Activated effector memory CD4-positive, alpha-beta T cell treated with anti-CD3 and anti-CD28 coated beads, Interleukin-2, amount 50 U/mL, for 16 hours (primary cell): Measurements from ENCODE around the gene MMP24.
A peak's percentile ranks its signal among the peaks of the same experiment; 100 is the strongest.
"Not testable (repeated sequence)": the region's sequence is repeated elsewhere in the genome, so short reads cannot be mapped to it uniquely, and the experiment has no call there.

ENCODE experiments used
- DNase-seq: peaks from one replicate; pipeline ENCODE4 v3.0.0-alpha.2; 2020

MMP24 gene

GRCh38 chr20:35295674-35296073 is 69.2 kb downstream of the MMP24 start:
- DNase-seq = no peak

DNA sequence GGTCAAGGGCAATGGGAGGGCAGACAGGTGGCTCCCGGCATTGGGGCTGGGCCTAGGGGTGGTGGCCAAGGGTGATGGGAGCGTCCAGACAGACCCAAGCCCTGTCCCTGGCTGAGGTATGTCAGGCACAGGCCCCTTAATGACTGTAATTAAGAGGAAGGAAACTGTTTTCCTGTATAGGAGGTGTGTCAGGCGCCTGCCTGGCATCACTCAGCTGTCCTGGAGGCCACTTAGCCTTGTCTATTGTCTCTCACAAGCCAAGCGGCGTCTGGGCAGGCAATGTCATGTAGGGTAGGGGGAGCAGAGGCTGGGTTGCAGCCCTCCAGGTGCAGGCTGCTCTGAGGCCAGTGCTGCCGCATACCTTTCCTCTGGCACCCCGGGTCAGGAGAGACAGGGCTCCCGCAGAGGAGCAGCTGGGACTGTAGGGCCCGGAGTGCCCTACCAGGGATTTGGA is 69.6 kb downstream of the MMP24 start:
- DNase-seq = no peak

DNA sequence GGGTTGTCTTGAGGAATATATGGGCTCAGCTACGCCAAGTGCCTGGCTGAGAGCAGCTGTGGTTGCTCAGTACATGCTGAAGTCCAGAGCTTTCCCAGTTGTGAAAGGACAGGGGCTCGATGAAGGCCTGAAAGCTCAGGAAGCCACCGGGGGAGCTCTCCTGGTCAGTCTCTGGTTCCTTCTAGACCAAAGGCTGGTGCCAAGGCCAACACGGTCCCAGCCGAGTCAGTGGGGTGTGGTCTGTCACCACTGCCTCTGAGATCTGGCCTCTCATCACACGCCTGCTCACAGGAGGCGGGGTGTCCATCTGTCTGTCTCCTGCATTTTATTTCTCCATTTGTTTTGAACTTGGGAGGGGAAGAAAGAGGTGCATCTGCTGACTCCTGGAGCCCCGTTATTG is 70.7 kb downstream of the MMP24 start:
- DNase-seq = no peak

DNA sequence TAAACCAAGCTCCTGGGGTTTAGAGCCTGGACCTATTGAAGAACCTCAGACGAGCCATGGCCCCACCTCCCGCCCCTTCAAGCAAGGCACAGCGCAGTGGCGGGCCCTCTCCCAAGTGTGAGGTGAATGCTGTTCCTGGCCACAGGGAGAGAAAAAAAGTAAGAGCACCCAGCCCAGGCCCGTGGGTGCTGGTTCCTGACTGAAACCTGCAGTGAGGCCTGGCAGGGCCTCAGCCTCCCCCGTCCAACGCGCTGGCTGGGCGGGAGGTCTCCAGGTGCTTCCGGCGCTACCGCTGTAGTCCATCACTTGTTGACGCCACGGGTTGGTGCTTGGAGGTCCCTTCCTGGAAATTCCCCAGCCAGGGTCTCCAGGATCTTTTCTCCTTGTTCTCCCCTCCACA is 71.2 kb downstream of the MMP24 start:
- DNase-seq = no peak

DNA sequence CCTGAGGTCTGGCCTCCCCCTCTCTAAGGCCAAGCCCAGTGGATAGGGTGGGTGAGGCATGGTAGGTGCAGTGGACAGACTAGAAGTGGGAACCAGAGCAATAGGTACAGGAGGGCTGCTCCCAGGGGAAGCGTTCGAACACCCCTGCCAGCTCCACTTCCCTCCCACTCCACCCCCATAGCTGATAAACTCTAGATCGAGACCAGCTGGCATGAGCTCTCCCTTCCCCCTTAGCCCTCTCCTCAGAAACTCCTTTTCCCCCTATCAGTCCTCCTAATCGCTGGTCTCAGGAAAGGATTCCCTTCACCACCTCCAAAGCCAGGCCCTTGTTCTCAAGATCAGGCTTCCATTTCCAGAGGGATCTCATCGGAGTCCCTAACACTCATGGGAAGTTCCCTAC is 71.8 kb downstream of the MMP24 start:
- no peak for DNase-seq

DNA sequence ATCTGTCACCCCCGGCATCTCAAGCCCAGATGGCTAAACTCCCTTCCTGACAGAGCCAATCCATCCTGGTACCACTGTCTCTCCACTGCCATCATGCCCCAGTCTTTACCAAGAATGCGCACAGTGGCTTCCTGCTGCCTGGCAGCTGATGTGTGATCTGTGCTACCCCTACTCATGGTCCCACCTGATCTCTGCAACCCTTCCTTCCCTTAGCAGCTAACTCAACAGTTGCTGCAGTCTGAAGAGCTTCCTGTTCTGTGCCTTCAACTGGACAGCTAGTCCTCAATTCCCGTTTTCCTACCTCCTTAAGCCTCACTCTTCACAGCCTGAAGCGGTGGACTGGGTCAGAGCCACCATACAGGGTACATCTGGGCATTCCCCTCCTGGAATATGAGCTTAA is 73.3 kb downstream of the MMP24 start:
- no peak for DNase-seq

GRCh38 chr20:35300469-35301262 is 74.2 kb downstream of the MMP24 start:
- no peak for DNase-seq

DNA sequence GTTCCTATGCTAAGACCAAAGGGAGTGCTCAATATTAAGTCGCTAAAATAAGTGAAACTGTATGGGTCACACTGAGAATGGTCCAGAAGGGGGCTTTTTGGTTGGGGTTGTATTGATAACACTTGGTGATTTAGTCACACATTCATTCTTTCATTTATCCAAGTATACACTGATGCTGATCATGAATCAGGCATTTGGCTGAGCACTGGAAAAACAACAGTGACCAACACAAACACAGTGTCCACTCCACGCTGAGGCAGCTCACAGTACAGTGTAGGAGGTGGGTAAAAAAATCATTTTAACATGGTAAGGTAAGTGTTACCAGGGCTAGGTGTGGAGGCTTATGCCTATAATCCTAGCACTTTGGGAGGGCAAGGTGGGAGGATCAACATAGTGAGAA is 74.9 kb downstream of the MMP24 start:
- DNase-seq = no peak

DNA sequence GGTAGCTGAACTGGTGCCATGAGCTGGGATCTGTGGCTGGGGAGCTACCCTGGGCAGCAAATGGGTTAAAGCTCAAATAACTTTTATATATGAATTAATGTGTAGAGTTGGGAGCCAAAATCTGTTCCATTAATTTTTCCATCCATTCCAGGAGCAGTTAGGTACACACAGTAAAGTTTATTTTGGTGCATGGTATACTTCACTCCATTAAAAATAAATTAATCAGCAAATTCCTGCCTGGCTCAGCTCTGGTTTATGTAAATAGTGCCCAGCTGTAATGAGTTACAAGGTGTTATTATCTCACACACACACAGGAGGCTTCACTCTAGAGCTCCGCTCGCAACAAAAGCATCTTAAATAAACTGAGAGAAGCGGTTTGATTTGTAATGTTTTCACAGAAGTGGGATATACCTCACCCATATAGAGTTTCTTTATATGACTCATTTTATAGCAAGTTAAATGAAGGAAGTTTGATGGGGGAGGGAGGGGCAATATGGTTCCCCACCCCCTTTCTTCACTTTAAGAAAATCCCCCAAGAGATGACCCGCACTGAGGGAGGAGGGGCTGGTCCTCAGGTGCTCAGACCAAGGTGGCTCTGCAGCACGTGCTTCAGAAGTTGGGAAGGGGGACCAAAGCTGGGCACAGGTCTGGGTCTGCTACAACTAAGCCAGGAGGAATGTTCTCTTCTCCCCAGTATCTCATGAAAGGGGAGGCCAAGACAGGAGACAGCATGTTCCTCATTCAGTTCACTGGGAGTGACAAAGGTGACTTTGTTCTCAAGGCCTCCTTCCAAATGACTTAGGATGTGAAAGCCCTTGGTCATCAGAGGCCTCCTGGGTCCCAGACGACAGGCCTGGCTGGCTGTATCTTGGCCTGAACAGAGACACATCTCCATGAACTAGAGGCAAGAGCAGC is 76.2 kb downstream of the MMP24 start:
- no peak for DNase-seq

- DNase-seq = no peak
These were observed 76.9 kb downstream of the MMP24 start for GRCh38 chr20:35303382-35303734.

- DNase-seq = peak; percentile 92
These were observed 77.4 kb downstream of the MMP24 start for GRCh38 chr20:35303735-35304491.

- DNase-seq = no peak
These were observed 78.5 kb downstream of the MMP24 start for GRCh38 chr20:35304956-35305355.

DNA sequence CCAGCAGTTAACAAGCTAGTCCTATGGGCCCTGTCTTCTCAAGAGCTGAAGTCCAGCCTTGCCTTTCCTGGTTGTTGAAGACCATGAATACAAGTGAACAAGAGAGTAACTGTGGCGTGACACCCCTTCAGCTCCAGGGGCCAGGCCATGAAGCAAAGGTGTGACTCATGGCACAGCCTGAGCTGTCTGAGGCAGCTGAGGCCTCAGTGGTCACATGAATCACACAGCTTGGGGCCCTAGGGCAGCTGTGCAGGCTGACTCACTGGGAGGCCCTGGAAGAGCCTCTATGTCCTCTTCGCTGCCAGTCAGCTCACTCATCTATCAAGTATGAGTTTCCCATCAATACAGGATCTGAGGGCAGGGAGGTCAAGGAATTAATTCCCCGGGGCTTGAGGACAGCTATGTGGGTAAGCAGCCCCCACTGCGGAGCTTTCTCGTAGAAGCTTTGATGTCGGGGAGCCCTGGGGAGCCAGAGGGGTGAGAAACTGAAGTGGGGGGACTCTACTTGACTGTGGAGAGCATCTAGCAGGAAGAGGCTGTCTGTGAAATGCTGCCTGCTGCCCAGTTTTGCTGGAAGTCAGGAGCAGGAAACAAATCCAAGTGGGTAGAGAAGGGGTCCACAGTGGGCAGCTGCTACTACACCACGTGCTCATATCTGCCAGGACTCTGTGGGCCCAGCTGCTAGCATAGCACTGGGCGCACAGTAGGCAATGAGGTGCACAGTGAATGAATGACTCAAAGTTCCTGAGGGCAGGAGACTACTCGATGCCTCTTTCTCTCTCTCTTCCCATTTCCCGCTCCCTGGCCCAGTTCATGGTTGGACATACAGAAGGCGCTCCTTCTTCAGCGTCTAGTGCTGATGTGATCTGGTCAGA is 79.4 kb downstream of the MMP24 start:
- peak; percentile 88 for DNase-seq

DNA sequence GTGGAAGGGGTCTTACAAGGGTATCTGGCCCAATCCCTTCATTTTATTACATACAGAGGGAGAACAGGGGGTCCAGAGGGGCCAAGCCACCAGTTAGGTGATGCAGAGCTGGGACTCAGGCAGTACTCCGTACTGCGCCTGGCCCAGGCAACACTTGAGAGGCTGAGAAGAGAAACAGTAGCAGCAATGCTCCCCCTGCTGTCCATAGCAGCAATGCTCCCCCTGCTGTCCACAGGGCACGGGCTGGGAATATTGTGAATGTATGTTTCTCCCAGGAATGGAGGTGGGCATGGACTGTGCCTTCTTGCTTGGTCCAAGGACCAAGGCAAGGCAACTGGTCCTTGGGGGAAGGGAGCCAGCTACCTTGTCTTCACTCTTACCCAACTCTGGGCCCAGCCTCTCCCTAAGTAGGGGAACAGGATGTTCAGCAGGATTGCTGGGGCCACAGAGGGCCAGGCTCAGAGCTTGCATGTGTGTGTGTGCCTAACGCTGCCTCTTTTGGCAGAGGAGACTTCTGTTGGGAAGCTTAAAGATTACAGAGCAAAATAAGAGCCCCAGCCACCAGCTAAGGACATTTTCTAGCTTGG is 80.5 kb downstream of the MMP24 start:
- DNase-seq = peak; percentile 70

DNA sequence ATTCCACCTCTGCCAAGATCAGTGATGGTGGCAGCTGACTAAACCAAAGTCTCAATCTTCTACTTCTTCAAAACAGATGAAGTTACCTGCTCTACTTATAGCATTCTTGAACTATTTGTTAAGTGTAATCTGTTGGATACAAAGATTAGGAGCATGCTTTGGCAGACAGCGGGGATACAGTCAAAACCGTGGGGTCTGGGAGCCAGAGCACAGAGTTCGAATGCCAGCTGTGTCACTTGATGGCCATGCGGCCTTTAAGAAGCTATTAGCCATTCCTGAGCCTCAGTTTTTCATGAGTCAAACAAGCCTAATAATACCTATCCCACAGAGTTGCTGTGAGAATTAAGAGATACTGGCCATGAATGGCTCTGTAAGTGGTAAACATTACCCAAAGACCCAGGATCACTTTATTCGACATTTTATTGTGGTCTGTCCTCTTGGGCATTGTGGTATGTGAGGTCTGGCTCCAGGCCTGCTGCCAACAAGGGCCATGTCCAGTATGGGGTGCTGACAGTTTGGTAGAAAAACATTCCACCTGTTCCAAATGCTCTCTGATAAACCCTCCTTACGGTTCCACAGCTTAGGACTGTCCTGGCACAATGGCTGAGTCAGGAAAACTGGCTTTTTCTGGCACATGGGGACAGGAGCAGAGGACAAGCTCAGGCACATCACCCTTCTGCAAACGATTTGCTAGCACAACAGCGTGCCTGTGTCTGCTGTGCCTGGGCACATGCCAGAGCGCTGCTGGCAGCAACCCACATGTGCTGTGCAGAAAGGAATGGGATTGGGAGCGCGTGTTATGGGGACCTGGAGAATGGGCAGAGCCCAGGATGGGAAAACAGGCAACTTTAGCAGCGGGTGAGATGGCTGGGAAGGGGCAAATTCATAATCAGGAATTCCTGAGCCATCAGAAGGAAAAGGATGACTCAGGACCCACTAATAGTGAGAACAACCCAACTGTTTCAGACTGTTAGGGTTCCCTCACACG is 81.5 kb downstream of the MMP24 start:
- DNase-seq = no peak

GRCh38 chr20:35311409-35311808 is 84.9 kb downstream of the MMP24 start:
- DNase-seq = peak; percentile 85

DNA sequence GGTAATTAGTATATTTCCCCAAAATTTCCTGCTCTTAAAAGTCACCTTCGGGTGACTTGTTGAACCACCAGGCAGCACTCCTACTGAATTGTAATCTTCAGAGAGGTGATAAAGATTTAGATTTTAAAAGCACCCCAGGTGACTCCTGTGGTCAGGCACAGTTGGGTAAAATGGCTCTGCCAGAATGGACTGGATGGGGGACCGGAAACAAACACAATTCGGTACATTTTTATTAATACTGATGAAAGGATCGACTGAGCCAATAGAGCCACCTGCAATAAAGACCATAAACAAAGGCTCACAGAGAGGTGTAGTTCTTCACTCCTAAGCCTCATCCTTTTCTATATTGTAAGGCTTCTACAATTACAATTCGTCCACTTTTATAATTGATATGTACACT is 85.3 kb downstream of the MMP24 start:
- DNase-seq = no peak

DNA sequence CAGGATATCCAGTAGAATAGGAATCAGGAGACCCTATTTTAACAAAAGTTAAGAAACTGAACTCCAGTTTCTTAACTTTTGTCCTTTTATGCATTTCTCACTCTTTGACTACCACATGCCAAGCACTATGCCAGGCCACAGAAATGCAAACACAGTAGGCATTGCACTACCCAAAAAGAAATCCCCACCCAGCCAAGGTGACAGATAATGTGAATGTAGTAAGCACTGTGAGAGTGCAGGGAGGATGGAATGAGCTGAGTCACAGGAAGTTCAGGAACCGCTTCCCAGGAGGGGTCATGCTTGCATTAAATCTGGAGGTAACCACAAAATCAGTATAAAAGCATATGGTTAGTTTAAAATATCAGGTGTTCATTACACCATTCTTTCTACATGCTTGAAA is 85.8 kb downstream of the MMP24 start:
- no peak for DNase-seq

GRCh38 chr20:35314816-35315631 is 88.5 kb downstream of the MMP24 start:
- no peak for DNase-seq

DNA sequence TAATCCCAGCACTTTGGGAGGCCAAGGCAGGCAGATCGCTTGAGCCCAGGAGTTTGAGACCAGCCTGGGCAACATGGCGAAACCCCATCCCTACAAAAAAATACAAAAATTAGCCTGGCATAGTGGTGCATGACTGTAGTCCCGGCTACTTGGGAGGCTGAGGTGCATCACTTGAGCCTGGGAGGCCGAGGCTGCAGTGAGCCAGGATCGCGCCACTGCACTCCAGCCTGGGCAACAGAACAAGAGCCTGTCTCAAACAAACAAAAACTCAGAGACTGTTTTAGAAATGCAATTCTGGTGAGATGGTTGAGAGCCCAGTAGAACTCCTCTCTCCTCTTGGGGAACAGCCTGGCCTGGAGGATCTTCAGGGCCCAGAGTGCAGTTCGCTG is 89.1 kb downstream of the MMP24 start:
- not testable (repeated sequence) for DNase-seq
